DND-41 (cell line): Measurements from ENCODE around the gene PDE1A.

Source experiments
- CTCF ChIP-seq: IDR thresholded peaks from 2 replicates; pipeline ENCODE4 v1.5.1; 2012; ENCODE audit warnings: borderline replicate concordance, low read length, moderate library complexity, mild to moderate bottlenecking; ENCODE audit not compliant: poor library complexity, severe bottlenecking; ENCODE audit errors: extremely low read depth
- EZH2 ChIP-seq: IDR thresholded peaks from 3 replicates; pipeline ENCODE4 v1.6.1; 2012; ENCODE audit warnings: borderline replicate concordance, low read depth, mild to moderate bottlenecking, moderate library complexity, low read length, inconsistent platforms; ENCODE audit not compliant: severe bottlenecking

DNA sequence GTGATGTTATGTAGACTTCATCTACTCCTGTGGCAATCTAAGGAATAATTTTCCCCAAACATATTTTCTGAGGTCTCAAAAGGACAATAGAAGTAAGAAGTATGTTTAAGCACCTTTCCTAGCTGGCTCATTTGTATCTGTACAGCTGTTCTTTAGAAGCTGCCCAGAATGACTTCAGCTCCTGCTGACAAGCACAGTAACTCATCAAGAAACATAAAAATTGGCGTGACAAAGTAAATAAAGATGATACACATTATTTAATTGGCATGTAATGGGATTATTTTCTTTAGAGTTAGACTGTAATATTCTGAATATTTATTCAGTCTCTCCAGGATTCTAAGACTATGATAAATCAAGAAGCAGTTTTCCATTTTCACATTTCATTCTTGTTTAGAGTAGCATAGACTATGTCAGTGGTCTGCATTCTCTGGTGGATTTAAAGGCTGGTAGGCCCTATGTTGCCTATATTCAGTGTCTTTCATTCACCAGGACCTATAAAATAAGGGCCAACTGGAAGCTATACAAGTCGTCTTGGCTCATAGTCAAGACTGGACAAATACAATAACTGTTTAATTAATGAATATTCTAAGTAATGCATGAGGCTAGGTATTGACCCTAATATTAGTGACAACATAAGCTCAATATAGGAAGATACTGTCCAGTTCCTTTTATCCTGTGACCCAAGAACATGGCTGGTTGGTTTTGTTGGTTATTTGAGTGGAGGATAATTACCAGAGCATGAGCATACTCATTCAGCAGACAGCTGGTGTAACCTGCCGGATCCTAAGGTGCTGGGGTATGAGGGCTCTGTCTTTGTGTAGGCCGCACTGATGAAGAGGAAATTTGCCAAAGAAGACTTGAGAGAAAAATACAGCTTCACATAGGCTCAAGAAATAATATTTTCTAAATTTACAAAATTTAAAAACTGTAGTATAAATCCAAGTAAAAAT is 107.0 kb downstream of the PDE1A start:
- TF ChIP-seq CTCF (no peak), EZH2 (no peak)
